NCI-H146 (cell line): Measurements from ENCODE around the gene CTSH.
A peak's percentile ranks its signal among the peaks of the same experiment; 100 is the strongest.

ENCODE experiments used
- DNase-seq: peaks from one replicate; lab custom pipeline; 2025; lab: John Stamatoyannopoulos, UW

The CTSH gene

GRCh38 chr15:78944669-78945407, at the start of gene CTSH:
CTSH (minus strand) TSS chr15:78945046; CDS start chr15:78944981, 65 bp downstream.
- peak; percentile 87 for DNase-seq

- DNase-seq: peak; percentile 24
Measured at GRCh38 chr15:78993931-78994530, 49.2 kb upstream of the CTSH start.

- DNase-seq: no peak
Measured at GRCh38 chr15:78993257-78993930, 48.5 kb upstream of the CTSH start.

- no peak for DNase-seq
Measured at GRCh38 chr15:78992416-78993256, 47.8 kb upstream of the CTSH start.

GRCh38 chr15:78991879-78992278, 47.0 kb upstream of the CTSH start:
- no peak for DNase-seq

- DNase-seq: no peak
Measured at GRCh38 chr15:78991476-78991875, 46.6 kb upstream of the CTSH start.

- no peak for DNase-seq
Measured at GRCh38 chr15:78990278-78990677, 45.4 kb upstream of the CTSH start.

- no peak for DNase-seq
Measured at GRCh38 chr15:78989701-78990240, 44.9 kb upstream of the CTSH start.

- no peak for DNase-seq
Measured at GRCh38 chr15:78988361-78988911, 43.6 kb upstream of the CTSH start.

GRCh38 chr15:78987556-78988360, 42.9 kb upstream of the CTSH start:
- no peak for DNase-seq

- no peak for DNase-seq
Measured at GRCh38 chr15:78985859-78986475, 41.1 kb upstream of the CTSH start.

- no peak for DNase-seq
Measured at GRCh38 chr15:78984041-78984440, 39.2 kb upstream of the CTSH start.

GRCh38 chr15:78983146-78983918, 38.5 kb upstream of the CTSH start:
- no peak for DNase-seq

GRCh38 chr15:78982736-78983135, 37.9 kb upstream of the CTSH start:
- no peak for DNase-seq

- no peak for DNase-seq
Measured at GRCh38 chr15:78981532-78982313, 36.9 kb upstream of the CTSH start.

- peak; percentile 76 for DNase-seq
Measured at GRCh38 chr15:78979456-78980320, 34.8 kb upstream of the CTSH start.

GRCh38 chr15:78978601-78979179, 33.8 kb upstream of the CTSH start:
- DNase-seq: no peak
